KOPT-K1 (cell line): ENCODE results near the gene IL12RB2.

Experiments used
- H3K27ac ChIP-seq: fragments of 200-600 bp; sonication (generic); 2 replicates; pipeline ENCODE4 v1.5.1; 2016; ENCODE audit warnings: antibody characterized with exemption, mild to moderate bottlenecking, low read depth, low read length; ENCODE audit not compliant: poor library complexity, severe bottlenecking
- H3K36me3 ChIP-seq: fragments of 200-600 bp; sonication (generic); 2 replicates; pipeline ENCODE4 v1.5.1; 2017; ENCODE audit warnings: antibody characterized with exemption, mild to moderate bottlenecking, low read length, moderate library complexity; ENCODE audit not compliant: insufficient read depth
- H3K9me3 ChIP-seq: fragments of 200-600 bp; sonication (generic); 2 replicates; pipeline ENCODE4 v1.5.1; 2017; ENCODE audit warnings: antibody characterized with exemption, low read length, mild to moderate bottlenecking; ENCODE audit not compliant: insufficient read depth, poor library complexity, severe bottlenecking

Gene IL12RB2

DNA sequence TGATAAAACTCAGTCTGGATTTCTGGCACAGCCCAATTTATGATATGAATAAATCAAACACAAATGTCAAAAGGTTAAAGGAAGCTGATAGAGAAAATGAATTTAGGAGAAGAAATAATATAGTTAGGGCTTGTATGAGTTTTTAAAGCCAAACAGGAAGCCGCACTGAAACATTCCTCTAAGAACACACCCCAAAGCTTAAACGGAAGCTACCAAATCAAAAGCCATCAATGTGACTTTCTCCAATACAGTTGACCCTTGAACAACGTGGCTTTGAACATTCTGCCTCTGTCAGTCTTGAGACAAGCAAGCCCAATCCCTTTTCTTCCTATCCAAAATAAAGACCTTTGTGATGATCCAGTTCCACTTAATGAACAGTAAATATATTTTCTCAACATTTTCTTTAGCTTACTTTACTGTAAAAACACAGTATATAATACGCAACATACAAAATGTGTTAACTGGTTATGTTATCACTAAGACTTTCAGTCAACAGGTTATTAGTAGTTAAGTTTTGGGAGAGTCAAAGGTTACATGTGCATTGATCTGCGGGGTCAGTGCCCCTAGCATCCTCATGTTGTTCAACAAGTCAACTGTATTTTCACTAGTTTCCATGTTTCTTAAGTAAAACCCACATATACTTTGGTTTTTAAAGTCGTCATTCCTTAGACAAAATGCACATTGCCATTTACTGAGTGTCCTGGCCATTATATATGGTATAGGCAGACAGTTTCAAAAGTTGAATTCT lies 111.3 kb downstream of the IL12RB2 start:
- H3K27ac ChIP-seq = no peak overlapping the region
- H3K36me3 ChIP-seq = peaks cover 100% of the 10 kb centered on the region
- H3K9me3 ChIP-seq = no peaks in the 10 kb centered on the region

DNA sequence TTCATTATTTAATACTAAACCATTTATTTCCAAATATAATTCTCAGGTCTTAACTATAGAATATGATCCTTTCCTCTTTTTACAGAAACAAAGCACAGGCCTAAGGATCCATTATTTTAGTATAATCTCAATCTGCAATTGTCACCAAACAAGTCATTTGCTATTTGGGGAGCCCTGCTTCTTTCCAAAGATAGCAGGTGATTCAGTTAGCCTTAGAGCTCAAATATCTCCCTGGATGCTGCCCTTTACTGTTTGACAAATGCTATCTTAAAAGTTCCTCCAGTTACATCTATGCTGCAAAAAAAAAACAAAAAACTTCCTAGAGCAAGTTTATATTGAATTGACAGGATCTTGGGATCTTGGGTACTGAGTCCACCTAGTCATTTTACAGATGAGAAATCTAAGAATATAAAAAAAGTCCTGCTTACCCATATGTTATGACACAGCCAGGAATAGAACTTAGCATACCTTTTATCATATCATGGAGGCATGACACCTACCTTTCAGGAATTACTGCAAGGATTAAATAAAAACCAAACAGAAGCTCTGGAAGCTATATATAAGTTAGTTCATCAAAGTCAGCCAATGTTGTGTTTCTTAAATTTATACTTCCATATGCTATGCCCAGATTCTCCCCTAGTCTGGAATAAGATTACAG lies 113.3 kb downstream of the IL12RB2 start:
- no peaks in the 10 kb centered on the region for H3K9me3 ChIP-seq
- H3K36me3 ChIP-seq = peaks cover 100% of the 10 kb centered on the region
- H3K27ac ChIP-seq = no peak overlapping the region

DNA sequence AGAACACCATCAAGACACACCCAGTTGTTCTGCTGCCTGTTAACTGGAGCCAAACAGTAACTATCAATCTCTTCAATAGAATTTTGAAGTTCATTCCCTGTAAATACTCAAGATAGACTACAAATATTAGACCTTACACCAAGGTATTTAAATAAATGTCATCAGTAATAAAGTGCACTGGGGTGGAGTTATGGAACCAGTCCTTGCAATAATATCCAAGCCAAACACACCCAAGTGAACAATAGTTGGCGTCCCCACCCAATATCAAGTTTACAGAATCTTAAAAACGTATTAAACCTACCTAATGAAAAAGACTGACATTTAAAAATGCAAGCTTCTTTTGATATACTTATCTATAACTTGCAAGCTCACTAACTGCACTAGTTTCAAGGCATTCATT lies 119.8 kb downstream of the IL12RB2 start:
- H3K27ac ChIP-seq = no peak overlapping the region
- H3K9me3 ChIP-seq = no peaks in the 10 kb centered on the region
- peaks cover 71% of the 10 kb centered on the region for H3K36me3 ChIP-seq

DNA sequence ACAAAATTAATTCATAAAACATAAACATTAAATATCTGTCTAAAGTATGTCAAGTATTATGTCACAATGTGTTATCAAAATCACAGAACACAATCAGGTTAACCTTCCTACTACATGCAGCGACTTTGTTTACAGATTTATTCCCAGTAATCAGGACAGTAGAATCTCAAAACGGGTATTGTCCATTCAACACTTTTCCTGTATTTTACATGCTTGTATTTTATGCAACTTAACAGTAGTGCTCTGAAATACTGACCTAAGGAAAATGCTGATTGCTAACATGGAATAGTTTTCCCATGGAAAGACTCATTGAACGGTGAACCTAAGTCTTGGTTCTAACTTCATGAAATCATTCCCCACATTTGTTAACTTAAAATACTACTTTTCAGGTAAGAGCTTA lies 120.3 kb downstream of the IL12RB2 start:
- Histone ChIP-seq H3K27ac (peak overlapping the region; percentile 98), H3K9me3 (no peaks in the 10 kb centered on the region), H3K36me3 (peaks cover 66% of the 10 kb centered on the region)

DNA sequence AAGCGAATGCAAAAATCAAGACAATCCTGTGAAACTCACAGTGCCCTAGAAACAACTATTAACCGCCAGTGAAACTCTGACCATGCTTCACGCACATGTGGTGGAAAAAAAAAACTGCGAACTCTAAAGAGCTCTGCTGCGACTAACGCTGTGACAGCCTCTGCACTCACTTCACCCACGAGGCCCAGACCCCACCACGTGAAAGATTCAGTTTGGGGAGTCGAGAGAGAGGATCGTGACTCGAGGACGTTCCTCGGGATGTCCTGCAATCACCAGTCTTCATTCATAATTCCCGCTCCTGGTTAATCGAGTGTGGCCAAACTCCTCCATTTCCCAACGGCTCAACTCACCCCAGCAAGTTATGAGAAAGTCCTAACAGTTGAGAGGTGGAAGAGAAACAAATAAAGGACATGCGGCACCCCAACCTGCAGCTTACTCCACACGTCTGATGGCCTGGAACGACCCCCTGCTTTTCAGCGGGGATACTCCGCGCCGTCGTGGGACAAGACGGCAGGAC lies 121.4 kb downstream of the IL12RB2 start:
- Histone ChIP-seq H3K36me3 (peaks cover 55% of the 10 kb centered on the region), H3K27ac (peak overlapping the region; percentile 98), H3K9me3 (no peaks in the 10 kb centered on the region)

DNA sequence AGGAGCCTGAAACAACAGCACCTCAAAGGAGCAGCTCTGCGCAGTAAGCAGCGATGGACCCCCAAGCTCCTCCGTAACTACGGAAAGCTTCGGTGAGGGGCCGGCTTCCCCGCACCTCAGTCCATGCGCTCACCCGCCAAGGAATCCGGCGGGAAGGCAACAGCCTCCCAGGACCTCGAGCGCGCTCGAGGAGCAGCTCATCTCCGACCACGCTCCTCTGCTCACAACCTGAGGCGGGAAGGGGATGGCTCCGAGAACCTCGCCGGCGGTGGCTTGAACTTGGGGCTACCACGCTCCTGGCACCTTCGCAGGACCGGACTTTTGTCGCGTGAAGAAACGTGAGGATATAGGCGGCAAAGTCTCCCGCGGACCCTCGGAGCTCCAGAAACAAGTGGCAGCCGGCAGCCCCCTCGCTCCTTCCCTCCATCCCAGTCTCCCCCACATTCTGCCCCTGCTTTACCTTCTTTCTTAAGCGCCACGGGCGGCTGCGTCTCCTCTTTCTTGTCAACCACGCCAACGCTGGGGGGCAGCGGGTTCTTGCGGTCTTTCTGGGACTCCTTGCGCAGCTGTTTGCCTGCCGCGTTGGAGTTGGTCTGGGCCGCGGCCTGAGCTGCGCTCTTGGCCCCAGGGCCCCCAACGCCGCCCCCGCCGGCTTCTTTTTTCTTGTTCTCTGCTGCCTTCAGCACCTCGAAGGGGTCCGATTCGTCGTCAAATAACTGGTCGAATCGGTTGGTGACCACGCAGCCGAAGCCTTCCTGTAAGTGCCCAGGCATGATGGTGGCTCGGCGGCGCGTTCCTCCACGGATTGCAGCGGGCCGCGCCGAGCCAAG lies 122.1 kb downstream of the IL12RB2 start:
- peak overlapping the region; percentile 98 for H3K27ac ChIP-seq
- H3K9me3 ChIP-seq = no peaks in the 10 kb centered on the region
- H3K36me3 ChIP-seq = peaks cover 48% of the 10 kb centered on the region

DNA sequence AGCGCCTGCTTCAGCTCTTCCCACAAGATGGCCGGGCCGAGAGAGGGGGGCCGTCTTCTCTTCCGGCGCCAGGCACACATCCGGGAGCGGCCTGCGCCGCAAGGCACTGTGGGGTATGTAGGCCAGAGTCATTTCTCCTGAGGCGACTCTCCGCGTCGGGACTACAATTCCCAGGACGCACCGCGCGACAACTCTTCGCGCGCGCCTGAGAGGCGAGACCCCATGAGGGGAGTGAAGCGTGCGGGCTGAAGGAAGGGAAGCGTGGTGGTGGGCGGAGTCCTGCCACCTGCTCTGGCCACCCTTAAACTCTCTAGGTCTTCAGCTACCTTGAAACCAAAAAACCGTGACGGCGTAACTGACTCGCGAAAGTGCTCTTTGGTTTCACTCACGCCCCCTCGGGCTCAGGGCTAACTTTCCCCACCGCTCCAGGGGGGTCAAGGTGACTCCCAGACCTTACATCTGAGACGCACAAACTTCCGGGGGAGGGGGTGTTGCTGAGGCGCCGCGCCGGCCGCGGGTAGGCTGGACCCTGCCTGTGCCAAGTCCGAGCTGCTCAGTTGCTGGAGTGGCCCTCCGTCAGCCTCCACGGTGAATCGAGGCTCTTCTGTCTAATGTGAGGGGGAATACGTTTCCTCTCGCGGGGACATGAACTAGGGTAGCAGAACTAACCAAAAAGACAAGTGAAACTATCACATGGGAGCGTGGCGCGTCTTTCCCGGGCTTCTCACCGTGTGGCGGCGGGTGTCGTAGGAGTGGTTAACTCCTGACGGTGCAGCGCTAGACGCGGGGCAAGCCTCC lies 122.9 kb downstream of the IL12RB2 start, which contains the start of gene SERBP1:
TSS of gene SERBP1 (minus strand) at position 45 of the 798 bp plus-strand sequence. CDS start 102 bp downstream, outside the sequence.
- Histone ChIP-seq H3K9me3 (no peaks in the 10 kb centered on the region), H3K36me3 (peaks cover 40% of the 10 kb centered on the region), H3K27ac (peak within 1 kb of the TSS; percentile 98)

DNA sequence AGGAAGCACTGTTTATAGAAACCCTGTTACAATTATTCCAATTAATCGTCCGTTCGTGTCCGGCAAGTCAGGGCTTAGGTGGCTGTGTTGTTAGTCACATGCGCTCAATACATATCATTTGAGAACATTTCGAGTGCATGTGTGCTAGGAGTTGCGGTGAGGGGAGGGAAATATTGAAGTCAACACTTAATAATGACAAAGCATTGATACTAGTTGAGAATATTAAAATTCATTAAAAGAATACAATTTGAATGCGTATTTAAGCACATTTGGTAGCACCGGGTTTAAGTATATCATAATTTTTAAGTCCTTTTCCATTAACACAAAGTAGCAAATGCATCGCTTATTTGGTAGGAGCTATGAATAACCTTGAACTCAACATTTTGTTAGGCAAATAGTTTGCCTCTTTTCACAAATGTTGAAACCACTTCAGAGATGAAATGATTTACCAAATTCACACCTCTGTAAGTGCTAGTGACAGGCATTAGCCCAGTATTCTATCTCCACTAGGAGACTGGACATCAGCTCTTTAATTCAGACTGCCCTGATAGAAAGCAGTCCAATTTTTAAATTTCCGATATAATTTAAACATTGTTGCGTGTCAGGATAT lies 123.6 kb downstream of the IL12RB2 start:
- H3K27ac ChIP-seq = peak overlapping the region; percentile 98
- no peaks in the 10 kb centered on the region for H3K9me3 ChIP-seq

DNA sequence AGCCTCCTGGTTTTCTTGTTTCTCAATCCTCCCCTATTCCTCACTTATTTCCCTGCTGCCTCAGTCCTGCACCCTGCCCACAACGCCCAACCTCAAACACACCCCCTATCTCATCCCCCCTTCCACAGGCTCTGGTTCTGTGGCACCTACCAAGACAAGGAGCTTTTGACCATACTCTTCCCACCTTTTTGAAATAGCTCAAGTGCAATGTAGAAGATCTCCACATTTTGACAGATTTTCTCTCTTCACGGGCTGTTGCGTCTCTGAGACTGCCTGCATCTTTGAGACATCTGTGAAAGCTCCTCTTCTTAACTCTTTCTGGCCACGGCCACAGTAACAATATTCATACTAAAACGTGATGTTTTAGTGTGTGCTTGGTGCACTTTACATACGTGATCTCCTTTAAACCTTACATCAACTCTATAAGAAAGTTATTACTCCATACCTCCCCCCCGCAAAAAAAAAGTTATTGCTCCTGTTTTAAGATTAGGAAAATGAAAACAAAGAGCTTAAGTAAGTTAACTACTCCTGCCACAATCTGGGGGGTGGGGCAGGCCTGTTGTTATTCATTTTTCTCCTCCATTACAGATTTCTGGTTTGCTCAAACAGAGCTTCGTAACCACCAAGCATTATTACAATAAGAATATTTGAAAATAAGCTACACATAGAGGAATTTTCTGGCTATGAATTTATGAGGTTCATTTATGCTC lies 124.4 kb downstream of the IL12RB2 start:
- Histone ChIP-seq H3K9me3 (no peaks in the 10 kb centered on the region), H3K36me3 (peaks cover 25% of the 10 kb centered on the region), H3K27ac (peak overlapping the region; percentile 98)

More for the DNA sequence above, 123.6 kb downstream of the IL12RB2 start:
- peaks cover 33% of the 10 kb centered on the region for H3K36me3 ChIP-seq

DNA sequence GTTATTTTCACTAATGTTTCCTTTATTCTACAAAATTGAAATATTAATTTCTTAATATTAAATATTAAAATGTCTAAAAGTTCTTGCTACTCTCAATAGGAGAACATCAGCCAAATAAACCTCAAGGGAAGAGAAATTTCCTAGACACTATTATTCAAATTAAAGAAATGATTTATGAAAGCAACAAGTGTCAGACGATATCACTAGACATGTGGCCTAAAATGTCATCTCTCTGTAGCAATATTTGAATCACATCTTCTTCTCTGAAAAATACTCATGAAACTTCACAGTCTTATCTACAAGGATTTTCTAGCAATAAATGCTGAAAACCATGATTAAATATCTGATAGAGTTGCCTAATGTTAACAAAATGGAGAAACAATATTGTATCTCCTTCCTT lies 125.1 kb downstream of the IL12RB2 start:
- H3K27ac ChIP-seq = no peak overlapping the region
- peaks cover 18% of the 10 kb centered on the region for H3K36me3 ChIP-seq
- H3K9me3 ChIP-seq = no peaks in the 10 kb centered on the region

DNA sequence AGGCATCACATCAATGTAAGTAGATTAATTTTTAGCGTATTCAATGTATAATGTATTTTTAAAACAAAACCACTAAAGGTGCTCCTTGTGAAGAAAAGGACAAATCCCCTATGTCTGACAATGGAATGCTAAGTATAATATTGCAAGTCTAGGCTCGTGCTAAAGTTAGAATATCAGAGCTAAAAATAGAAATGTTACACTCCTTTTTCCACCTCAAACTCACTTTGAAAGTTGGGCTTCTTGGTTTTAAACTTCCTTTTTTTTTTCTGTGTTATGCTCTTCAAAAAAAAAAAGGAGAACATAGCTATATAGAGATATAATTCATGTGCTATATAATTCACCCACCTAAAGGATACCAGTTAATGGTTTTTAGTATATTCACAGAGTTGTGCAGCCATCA lies 126.2 kb downstream of the IL12RB2 start:
- Histone ChIP-seq H3K27ac (no peak overlapping the region), H3K36me3 (peaks cover 7% of the 10 kb centered on the region), H3K9me3 (no peaks in the 10 kb centered on the region)

DNA sequence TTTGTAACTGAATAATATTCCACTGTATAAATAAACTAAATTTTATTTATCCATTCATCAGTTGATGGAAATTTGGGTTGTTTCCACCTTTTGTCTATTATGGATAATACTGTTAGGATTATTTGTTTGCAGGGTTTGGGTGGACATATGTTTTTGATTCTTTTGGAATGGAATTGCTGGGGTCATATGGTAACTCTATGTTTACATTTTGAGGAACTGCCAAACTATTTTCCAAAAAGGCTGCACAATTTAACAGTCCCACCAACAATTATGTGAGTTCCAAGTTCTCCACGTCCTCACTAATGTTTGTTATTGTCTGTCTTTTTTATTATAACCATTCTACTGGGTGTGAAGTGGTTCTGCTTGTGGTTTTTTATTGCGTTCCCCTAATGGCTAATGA lies 126.8 kb downstream of the IL12RB2 start:
- no peak overlapping the region for H3K27ac ChIP-seq
- peaks cover under 1% of the 10 kb centered on the region; the same call in 1 of the 2 replicates for H3K36me3 ChIP-seq
- no peaks in the 10 kb centered on the region for H3K9me3 ChIP-seq

DNA sequence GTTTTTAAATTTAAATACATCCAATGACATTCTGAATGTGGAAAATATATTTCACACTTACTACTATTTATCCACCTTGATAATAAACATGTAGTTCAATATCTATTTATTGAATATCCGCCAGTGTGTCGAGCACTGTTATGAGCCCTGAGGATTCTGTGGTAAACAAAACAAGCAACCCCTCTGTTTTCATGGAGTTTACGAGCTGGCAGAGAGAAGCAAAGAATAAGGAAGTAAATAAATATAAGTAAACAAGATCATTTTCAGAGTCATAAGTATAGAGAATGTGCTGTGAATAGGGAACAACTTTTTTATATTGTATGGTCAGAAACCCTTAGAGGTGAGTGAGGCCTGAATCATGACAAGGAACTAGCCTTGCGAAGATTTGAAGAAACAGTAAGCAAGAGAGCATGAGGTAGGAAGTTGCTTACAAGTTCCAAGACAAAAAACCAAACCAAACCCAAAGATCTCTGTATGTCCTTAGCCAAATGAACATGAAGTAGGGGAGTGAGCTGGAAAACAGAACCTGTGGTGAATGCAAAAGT lies 128.9 kb downstream of the IL12RB2 start:
- Histone ChIP-seq H3K36me3 (no peaks in the 10 kb centered on the region), H3K9me3 (no peaks in the 10 kb centered on the region), H3K27ac (no peak overlapping the region)
